AG04450 (cell line): ENCODE measurements around the gene PELI3. TPM values are rescaled to one million over a fixed set of nuclear protein-coding genes. Genes with fewer than 3 reads are reported as not detected.

Source experiments
- CTCF ChIA-PET: fragments of 300-600, 350-600 bp; formaldehyde crosslinking; extraction: SDS; loops from one replicate; lab custom pipeline; 2022; ENCODE audit warnings: antibody characterized with exemption, inconsistent platforms; lab: Charles Lee
- POLR2A ChIA-PET: fragments of 350-600 bp; formaldehyde crosslinking; extraction: SDS; loops from one replicate; lab custom pipeline; 2021; ENCODE audit warnings: antibody characterized with exemption, inconsistent platforms; lab: Yijun Ruan, JAX
- DNase-seq: peaks from one replicate; pipeline ENCODE4 v3.0.0-alpha.2; 2011; ENCODE audit warnings: low read depth, low spot score
- H3K27ac ChIP-seq: one replicate; pipeline ENCODE4 v1.5.1; 2012; ENCODE audit warnings: low read depth, low read length, control low read depth
- H3K27me3 ChIP-seq: one replicate; pipeline ENCODE4 v1.6.0; 2012; ENCODE audit warnings: low read length; ENCODE audit not compliant: control insufficient read depth, insufficient read depth
- H3K4me3 ChIP-seq: 2 replicates; pipeline ENCODE4 v1.5.1; 2011; ENCODE audit warnings: mild to moderate bottlenecking, low read depth, low read length, control low read depth
- H3K9me3 ChIP-seq: 2 replicates; pipeline ENCODE4 v1.5.1; 2012; ENCODE audit warnings: low read length; ENCODE audit not compliant: control insufficient read depth, insufficient read depth
- polyA minus RNA-seq: library from RNA; depleted of rRNA, polyadenylated mRNA; stranded (reverse); fragments of >200 nt; gene quantifications from 2 replicates; pipeline ENCODE4 v1.2.3, GENCODE V29; 2011; rRNA and poly(A)+ RNA removed
- polyA plus RNA-seq: library from polyadenylated mRNA; depleted of rRNA; stranded (reverse); fragments of >200 nt; gene quantifications from 2 replicates; pipeline ENCODE4 v1.2.3, GENCODE V29; 2011; rRNA removed
- TF ChIP-seq, protein P1 (sequence below): IDR thresholded peaks from 2 replicates; pipeline ENCODE4 v1.5.1; 2011; ENCODE audit warnings: low read depth, low read length, control low read depth, inconsistent platforms

Gene PELI3, protein sequence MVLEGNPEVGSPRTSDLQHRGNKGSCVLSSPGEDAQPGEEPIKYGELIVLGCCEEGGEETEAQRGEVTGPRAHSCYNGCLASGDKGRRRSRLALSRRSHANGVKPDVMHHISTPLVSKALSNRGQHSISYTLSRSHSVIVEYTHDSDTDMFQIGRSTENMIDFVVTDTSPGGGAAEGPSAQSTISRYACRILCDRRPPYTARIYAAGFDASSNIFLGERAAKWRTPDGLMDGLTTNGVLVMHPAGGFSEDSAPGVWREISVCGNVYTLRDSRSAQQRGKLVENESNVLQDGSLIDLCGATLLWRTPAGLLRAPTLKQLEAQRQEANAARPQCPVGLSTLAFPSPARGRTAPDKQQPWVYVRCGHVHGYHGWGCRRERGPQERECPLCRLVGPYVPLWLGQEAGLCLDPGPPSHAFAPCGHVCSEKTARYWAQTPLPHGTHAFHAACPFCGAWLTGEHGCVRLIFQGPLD
- 4.6 and 5.6 TPM in 2 replicates for polyA plus RNA-seq
- 10.1 and 11.5 TPM in 2 replicates for polyA minus RNA-seq

DNA sequence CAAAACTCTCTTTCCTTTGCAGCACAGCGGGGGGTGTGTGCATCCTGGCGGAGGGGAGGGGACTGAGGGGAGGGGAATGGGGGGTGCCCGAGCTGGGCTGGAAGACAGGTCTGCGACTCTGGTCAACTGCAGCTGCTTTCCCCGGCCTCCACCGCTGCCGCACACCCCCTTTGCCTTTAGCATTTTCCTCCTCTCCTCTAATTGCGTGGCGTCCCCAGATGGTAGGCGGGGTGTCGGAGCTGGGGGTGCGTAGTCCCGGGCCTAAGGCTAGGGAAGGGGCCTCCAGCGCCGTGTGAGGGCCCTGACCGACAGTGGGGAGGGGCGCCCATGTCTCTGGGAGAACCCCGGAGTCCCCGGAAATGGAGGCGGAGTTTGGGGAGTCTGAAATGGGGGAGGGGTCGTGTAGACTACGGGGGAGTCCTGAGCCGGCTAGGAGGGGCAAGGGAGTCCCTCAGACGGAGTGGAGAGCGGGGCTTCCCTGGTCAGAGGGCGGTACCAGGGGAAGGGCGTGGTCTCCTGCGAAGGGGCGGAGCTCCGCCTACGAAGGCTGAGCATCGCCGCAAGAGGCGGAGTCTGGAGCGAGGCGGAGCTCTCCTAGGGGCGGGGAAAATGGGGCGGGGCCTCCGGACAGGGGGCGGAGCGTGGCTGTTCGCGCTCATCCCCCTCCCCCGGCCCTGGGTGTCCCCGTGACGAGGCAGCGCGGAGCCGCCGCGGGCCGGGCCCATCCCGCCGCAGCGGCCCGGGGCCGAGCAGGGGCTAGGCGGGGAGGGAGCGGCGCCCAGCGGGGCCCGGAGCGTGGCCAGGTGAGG is at the start of gene PELI3:
TSS of gene PELI3 (plus strand) at position 681 of the 809 bp plus-strand sequence. CDS start 1,224 bp downstream, outside the sequence.
- CTCF ChIA-PET: interaction anchor here (0.6 to 1.1 kb wide), 6 partner anchors 27 to 308 kb away, joined by 3 to 5 read pairs (median 3); no protein-coding TSS in a partner anchor
- POLR2A ChIA-PET: interaction anchor here (0.6 to 2.0 kb wide), 15 partner anchors 14 to 786 kb away, joined by 3 to 32 read pairs (median 4); partner anchors contain the start of genes ACTN3, DPP3, MRPL11 and RBM14
- H3K27me3 ChIP-seq: no peaks in the 10 kb centered on the region
- H3K27ac ChIP-seq: peak within 1 kb of the TSS; percentile 21
- no peaks in the 10 kb centered on the region; the same call in 1 of the 2 replicates for H3K9me3 ChIP-seq
- DNase-seq: peak; percentile 79
- TF ChIP-seq, protein P1, sequence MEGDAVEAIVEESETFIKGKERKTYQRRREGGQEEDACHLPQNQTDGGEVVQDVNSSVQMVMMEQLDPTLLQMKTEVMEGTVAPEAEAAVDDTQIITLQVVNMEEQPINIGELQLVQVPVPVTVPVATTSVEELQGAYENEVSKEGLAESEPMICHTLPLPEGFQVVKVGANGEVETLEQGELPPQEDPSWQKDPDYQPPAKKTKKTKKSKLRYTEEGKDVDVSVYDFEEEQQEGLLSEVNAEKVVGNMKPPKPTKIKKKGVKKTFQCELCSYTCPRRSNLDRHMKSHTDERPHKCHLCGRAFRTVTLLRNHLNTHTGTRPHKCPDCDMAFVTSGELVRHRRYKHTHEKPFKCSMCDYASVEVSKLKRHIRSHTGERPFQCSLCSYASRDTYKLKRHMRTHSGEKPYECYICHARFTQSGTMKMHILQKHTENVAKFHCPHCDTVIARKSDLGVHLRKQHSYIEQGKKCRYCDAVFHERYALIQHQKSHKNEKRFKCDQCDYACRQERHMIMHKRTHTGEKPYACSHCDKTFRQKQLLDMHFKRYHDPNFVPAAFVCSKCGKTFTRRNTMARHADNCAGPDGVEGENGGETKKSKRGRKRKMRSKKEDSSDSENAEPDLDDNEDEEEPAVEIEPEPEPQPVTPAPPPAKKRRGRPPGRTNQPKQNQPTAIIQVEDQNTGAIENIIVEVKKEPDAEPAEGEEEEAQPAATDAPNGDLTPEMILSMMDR: no peak
- peak within 1 kb of the TSS; percentile 69 for H3K4me3 ChIP-seq

DNA sequence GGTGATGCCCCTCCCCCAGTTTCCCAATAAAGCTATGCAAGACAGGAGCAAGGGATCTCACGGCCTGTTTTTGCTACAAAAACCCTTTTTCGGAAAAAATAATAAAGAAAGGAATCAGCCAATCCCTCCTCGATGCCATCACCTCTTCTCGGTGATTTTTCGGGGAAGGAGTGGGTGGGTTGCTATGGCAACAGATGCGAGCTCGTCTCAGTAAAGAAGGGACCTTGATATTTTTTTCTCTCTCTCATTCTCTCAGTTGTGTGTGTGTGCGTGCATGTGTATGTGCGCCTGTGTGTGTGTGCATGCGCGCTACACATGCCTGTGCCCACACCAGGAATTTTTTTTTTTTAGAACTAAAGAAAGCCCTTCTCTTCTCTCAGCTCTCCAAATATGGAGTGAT is 49.7 kb upstream of the PELI3 start:
- POLR2A ChIA-PET: no interaction called here
- DNase-seq: no peak
- Histone ChIP-seq H3K27ac (no peak overlapping the region), H3K9me3 (peaks cover 13% of the 10 kb centered on the region; the same call in 1 of the 2 replicates), H3K27me3 (peaks cover 20% of the 10 kb centered on the region), H3K4me3 (no peak overlapping the region)
- CTCF ChIA-PET: interaction anchor here (0.9 to 2.7 kb wide), 5 partner anchors 8 to 104 kb away, joined by 3 to 16 read pairs (median 6); no protein-coding TSS in a partner anchor
- TF ChIP-seq, protein P1: no peak

DNA sequence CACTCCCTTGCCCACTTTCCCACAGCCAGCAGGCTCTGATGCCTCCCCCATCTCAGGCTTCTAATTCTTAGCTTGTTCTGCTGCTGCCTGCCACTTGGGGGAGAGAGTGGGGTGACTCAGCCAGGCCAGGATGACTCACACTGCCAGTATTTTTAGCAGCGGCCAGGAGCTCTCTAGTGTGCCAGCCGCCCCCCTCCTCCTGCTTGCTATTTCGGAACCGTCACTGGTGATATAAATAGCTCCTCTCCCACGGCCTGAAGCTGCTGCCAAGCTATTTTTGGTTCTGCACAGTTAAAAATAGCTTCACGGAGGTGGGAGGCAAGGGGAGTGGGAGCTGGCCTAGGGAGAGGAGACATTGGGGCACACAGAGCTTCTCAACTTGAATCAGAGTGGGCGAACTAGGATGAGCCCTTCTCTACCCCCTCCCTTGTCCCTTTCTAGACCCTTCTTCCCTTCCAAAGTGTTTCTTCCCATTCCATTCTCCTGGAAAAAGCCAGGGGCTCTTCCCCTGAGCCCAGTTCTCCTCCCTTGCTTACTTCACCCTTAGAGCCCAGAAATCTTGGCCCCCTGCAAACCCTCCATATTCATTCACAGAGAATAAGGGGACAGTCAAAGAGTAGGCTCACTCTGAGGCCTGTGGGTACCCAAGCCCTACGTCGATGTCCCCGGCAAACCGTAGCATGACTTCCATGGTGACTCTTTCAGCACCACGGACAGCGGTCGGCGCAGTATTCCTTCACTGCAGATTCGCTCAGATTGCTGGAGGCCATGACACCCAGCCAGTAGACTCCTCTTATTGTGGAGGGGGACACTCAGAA is 48.3 kb upstream of the PELI3 start:
- peak; percentile 91 for DNase-seq
- Histone ChIP-seq H3K9me3 (peaks cover 13% of the 10 kb centered on the region; the same call in 1 of the 2 replicates), H3K4me3 (no peak overlapping the region), H3K27me3 (peaks cover 20% of the 10 kb centered on the region), H3K27ac (no peak overlapping the region)
- ChIA-PET POLR2A (interaction anchor here (0.6 to 1.7 kb wide), 7 partner anchors 9 to 260 kb away, joined by 3 to 8 read pairs (median 4); partner anchors contain the start of genes MRPL11, YIF1A and ZDHHC24), CTCF (interaction anchor here (0.6 to 3.0 kb wide), 9 partner anchors 9 to 276 kb away, joined by 3 to 25 read pairs (median 4); partner anchors contain the start of gene PELI3)
- TF ChIP-seq, protein P1: peak; percentile 67

DNA sequence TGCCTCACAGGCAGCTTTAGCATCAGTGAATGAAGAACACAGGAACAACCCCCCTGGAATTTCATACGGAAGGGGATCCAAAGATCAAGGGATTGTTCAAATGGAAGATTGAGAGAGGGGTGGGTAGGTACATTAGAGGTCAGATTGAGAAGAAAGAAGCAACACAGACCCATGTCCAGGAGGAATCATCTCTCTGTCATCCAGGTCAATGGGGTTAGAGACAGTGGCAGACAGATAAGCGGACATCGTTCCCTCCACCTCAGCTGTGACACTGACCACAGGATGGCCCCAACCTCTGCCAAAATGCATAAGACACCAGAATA is 47.8 kb upstream of the PELI3 start:
- no peak for DNase-seq
- ChIA-PET CTCF (interaction anchor here (1.0 to 3.0 kb wide), 3 partner anchors 10 to 33 kb away, joined by 4 to 25 read pairs (median 16); no protein-coding TSS in a partner anchor), POLR2A (interaction anchor here (1.2 to 1.7 kb wide), 2 partner anchors 10 to 20 kb away, joined by 5 to 8 read pairs; partner anchors contain the start of gene MRPL11)
- peaks cover 20% of the 10 kb centered on the region for H3K27me3 ChIP-seq
- TF ChIP-seq, protein P1: no peak
- no peak overlapping the region for H3K4me3 ChIP-seq
- H3K27ac ChIP-seq: no peak overlapping the region
- peaks cover 13% of the 10 kb centered on the region; the same call in 1 of the 2 replicates for H3K9me3 ChIP-seq
